ENCODE measurements around the gene CCK.

CCK gene

DNA sequence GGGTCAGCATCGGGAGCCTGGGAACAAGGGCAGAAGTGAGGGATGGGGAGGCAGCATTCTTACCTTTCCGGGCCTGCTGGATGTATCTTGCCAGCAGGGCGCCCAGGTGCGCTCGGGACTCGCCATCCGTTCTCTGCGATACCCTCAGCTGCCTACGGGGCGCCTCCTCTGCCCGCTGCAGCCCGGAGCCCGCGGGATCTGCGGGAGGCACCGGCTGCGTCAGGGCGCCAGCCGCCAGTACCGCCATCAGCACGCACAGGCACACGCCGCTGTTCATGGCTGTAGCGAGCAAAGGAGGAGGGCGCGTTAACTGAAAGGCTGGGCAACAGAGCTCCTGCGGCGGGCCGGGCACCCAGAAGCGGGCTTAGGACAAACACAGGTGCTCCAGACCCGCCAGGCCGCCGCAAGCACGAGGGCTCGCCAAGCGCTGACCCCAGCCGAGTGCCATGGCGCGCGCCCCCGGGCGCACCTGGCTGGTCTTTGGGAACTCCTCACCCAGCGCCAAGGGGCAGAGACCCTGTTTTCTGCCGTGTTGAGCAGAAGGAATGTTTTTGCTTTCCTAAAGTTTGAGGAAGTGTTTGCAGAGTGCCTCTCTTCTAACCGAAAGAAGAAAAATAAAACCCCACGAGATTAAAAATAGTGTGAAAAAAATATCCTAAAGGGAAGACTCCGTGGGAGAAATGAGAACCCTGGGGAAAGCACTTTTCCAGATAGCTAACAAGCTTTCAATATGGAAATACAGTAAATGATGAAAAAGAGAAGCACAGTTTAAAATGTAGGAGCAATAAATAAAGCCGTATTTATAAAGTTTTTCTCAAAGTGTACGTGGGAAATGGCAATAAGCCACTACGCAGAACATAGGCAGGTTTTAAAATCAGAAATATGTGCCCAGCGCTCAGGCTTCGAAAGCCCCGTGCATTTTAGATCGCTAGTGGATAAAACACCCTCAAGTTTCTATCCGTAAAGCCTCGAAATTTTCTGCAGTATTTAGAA lies 2.3 kb downstream of the CCK start:
- TF ChIP-seq, protein P1, sequence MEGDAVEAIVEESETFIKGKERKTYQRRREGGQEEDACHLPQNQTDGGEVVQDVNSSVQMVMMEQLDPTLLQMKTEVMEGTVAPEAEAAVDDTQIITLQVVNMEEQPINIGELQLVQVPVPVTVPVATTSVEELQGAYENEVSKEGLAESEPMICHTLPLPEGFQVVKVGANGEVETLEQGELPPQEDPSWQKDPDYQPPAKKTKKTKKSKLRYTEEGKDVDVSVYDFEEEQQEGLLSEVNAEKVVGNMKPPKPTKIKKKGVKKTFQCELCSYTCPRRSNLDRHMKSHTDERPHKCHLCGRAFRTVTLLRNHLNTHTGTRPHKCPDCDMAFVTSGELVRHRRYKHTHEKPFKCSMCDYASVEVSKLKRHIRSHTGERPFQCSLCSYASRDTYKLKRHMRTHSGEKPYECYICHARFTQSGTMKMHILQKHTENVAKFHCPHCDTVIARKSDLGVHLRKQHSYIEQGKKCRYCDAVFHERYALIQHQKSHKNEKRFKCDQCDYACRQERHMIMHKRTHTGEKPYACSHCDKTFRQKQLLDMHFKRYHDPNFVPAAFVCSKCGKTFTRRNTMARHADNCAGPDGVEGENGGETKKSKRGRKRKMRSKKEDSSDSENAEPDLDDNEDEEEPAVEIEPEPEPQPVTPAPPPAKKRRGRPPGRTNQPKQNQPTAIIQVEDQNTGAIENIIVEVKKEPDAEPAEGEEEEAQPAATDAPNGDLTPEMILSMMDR (IDR thresholded peaks at IDR 0.05; ENCODE audit: extremely low read depth, insufficient read depth, missing control alignments), result no peak
- in situ Hi-C loops (cut with MboI; ENCODE audit: low pct_unique_long_range_greater_than_20kb, low sequenced_read_pairs, unreplicated experiment), result no loop called here
- DNase-seq (ENCODE audit: low spot score), result peak; percentile 17

DNA sequence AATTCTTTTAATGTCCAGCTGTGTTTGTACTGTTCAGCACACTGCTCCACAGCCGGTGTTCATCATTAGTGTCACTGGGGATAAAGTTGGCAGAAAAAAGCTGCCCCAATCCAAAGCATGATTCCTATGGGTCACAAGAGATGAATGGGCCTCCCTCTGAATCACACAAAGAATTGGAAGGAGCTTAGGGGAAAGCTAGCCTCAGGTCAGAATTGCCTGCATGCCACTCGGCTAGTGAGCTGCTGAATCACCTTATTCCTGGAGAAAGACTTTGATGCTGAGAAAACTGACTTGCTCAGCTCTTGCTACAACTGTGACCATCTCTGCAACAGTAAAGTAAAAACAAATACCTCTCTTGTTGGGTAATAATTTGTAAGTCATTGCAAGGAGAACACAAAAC lies 3.5 kb downstream of the CCK start:
- in situ Hi-C loops (cut with MboI; ENCODE audit: low pct_unique_long_range_greater_than_20kb, low sequenced_read_pairs, unreplicated experiment), result no loop called here
- DNase-seq (ENCODE audit: low spot score), result no peak
- TF ChIP-seq, protein P1 (IDR thresholded peaks at IDR 0.05; ENCODE audit: extremely low read depth, insufficient read depth, missing control alignments), result no peak

DNA sequence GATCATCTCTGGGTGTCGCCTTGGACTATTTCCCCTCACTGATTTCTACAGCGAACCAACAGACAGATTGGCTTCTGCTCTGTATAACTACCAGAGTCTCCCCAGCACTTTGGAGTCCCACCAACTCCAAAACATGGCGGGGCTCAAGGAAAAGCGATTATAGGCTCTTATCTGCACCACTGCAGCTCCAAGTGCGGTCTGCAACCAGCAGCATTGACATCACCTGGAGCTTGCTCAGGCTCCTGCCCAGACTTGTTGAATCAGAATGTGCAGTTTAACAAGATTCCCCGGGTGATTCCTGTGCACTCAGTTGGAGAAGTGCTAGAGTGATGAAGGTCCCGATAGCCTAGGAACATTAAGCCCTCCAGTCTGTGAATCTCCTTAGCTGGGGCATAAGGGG lies 9.0 kb downstream of the CCK start:
- TF ChIP-seq, protein P1 (IDR thresholded peaks at IDR 0.05; ENCODE audit: extremely low read depth, insufficient read depth, missing control alignments), result no peak
- no peak for DNase-seq (ENCODE audit: low spot score)
- in situ Hi-C loops (cut with MboI; ENCODE audit: low pct_unique_long_range_greater_than_20kb, low sequenced_read_pairs, unreplicated experiment), result no loop called here

DNA sequence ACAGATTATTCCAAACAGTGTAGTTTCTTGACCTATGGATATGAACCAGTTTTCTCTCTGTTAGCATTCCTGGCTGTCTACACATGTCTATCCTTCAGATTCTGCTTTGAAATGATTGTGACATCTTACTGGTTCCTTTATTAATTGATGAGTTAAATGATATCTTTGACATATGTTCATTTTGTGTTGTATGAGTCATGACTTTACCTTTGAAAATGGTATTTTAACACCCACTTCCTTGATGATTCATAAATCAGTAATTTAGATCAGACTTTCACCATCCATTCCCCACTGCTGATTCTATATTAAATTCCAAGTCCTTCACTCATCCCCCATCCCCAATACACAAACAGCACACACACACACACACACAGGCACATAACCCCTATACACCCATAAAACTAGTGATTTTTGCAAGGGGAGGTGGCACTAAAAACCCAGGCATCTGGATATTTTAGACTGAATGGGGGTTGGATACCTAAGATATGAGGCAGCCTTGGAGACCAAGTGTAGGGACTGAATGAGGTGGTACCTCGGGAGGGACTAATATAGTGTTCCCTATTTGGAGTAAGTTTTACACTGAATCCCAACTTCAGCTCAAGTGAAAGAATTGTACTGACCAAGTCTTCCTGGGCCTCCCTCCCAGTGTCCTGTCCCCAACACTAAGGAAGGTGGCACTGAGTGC lies 9.7 kb downstream of the CCK start:
- in situ Hi-C loops (cut with MboI; ENCODE audit: low pct_unique_long_range_greater_than_20kb, low sequenced_read_pairs, unreplicated experiment), result no loop called here
- TF ChIP-seq, protein P1 (IDR thresholded peaks at IDR 0.05; ENCODE audit: extremely low read depth, insufficient read depth, missing control alignments), result no peak
- DNase-seq (ENCODE audit: low spot score), result no peak

DNA sequence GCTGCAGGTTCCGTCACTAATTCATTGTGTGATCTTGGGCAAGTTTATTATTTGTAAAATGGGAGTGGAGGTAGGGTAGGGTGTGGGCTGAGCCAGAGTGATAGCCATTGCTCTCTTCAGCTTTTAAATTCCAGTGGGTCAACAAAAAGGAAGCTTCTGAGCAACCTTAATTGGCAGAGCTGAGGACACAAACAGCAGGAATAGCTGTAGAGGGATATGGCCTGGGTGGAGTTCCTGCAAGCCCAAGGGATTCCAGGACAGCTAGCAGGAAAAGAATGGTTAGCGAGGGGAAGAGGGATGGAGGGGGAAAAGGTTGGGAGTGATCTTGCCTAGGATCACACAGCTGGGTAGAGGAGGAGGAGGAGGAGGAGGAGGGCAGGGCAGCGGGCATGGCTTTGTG lies 11.4 kb downstream of the CCK start:
- DNase-seq (ENCODE audit: low spot score), result no peak
- in situ Hi-C loops (cut with MboI; ENCODE audit: low pct_unique_long_range_greater_than_20kb, low sequenced_read_pairs, unreplicated experiment), result no loop called here
- TF ChIP-seq, protein P1 (IDR thresholded peaks at IDR 0.05; ENCODE audit: extremely low read depth, insufficient read depth, missing control alignments), result no peak

DNA sequence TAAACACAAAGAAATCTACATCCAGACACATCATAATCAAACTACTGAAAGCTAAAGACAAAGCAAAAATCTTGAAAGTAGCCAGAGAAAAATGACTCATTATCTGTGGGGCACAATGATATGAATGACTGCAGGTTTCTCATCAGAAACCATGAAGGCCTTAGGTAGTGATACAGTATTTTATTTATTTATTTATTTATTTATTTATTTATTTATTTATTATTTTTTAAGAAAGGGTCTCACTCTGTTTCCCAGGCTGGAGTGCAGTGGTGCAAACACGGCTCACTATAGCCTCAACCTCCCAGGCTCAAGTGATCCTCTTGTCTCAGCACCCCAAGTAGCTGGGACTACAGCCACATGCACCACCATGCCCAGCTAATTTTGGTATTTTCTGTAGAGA lies 15.2 kb downstream of the CCK start:
- no peak for DNase-seq (ENCODE audit: low spot score)
- TF ChIP-seq, protein P1 (IDR thresholded peaks at IDR 0.05; ENCODE audit: extremely low read depth, insufficient read depth, missing control alignments), result no peak
- in situ Hi-C loops (cut with MboI; ENCODE audit: low pct_unique_long_range_greater_than_20kb, low sequenced_read_pairs, unreplicated experiment), result no loop called here

Measured in GM13977 (cell line).